Astrocyte (in vitro differentiated cells and primary cell): ENCODE data around the gene UBAP1.

Experiments used
- CTCF ChIP-seq: IDR thresholded peaks from 2 replicates; pipeline ENCODE4 v1.5.1; 2011; ENCODE audit warnings: low read depth, mild to moderate bottlenecking, inconsistent platforms, low read length, moderate library complexity; ENCODE audit not compliant: insufficient read depth
- EZH2 ChIP-seq: IDR thresholded peaks from 2 replicates; pipeline ENCODE4 v1.6.1; 2012; ENCODE audit warnings: mild to moderate bottlenecking, low read length, inconsistent platforms; ENCODE audit not compliant: insufficient read depth

GRCh38 chr9:34157318-34157717 lies 21.5 kb upstream of the UBAP1 start:
- TF ChIP-seq CTCF (no peak), EZH2 (no peak)
